Stimulated activated CD4-positive, alpha-beta T cell treated with anti-CD3 and anti-CD28 coated beads, Interleukin-4, amount 100 ng/mL, for 1 hour (primary cell): ENCODE results near the gene MYADML2.

Experiments
- DNase-seq: peaks from one replicate; pipeline ENCODE4 v3.0.0-alpha.2; 2020

Gene MYADML2

DNA sequence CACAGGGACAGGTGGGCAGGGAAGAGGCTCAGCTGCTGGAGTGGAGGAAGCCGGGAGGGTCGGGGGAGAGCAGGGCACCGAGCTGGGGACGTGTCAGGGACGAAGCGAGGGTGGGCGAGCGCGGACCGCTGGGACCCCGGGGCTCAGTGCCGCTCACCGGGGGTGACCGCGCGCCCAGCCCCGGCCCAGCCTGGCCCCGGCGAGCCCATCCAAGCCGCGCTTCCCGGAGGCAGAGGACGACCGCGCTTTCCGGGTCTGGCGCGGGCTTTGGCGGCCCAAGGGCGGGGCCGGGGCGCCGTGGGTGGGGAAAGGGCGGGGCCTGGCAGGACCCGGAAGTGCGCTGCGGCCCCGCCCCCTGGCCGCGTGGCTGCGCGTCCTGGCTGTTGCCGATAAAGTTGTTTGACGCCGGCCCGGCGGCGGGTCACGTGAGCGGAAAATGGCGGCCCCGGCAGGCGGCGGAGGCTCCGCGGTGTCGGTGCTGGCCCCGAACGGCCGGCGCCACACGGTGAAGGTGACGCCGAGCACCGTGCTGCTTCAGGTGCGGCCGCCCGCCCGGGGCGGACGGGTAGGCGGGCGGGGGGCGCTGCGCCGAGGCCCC lies 30.3 kb upstream of the MYADML2 start, which contains the start of gene ASPSCR1:
Gene ASPSCR1, plus strand, starts transcription at position 419 of the 598 bp plus-strand sequence. Its CDS starts 18 bp downstream, at position 437.
- peak; percentile 92 for DNase-seq

DNA sequence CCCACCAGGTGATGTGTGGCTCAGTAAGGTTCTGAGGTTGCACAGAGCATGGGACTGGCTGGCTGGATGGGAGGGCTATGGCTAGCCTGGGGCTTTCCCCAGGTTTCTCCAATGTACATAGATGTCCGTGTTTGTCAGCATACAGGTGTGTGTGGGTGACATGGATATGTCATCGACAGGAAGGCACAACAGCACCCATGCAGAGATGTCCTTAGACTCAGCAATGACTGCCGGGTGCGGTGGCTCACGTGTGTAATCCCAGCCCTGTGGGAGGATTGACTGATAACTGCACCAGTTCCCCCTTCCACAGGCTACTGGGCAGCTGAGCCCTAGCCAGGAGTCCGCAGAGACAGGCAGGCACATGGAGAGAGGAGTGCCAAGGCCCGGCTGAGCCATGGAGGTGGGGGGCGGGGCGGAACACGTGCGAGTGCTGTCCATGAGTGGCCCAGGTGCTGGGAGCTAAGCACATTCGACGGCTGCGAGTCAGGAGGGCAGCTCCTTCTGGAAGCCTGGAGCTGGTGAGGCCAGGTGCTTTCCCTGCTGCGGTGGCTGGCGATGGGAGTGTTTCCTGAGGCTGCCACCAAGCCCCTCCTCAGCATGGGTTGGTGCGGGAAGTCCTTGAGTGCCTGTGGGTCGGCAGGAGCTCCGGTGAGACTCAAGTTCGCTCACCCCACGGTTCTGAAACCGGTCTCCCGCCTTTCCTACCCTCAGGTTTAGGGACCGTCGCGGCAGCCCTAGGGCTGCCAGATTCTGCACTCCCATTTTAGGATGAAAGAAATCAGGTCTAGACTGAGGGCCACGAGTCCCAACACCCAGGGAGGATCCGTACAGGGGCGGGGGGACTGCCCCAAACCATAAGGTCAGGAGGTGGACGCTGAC lies 29.5 kb upstream of the MYADML2 start:
- DNase-seq = peak; percentile 53

DNA sequence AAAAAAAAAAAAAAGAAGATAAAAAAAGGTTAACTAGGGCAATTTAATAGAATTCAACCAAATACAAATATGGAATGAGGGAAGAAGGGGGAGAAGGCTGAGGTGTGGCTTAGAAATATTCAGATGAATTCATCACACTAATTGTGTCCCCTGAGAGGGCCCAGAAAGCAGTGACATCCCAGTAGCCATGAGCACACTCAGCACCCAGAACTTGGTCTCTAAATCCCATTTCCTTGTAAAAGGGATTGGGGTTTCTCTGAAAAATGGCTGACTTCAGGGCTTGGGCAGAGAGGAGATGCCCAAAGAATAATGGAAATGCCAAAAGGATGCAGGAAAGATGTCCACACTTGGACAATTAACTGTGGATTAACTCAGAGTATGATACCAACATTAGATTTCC lies 26.4 kb upstream of the MYADML2 start:
- no peak for DNase-seq

DNA sequence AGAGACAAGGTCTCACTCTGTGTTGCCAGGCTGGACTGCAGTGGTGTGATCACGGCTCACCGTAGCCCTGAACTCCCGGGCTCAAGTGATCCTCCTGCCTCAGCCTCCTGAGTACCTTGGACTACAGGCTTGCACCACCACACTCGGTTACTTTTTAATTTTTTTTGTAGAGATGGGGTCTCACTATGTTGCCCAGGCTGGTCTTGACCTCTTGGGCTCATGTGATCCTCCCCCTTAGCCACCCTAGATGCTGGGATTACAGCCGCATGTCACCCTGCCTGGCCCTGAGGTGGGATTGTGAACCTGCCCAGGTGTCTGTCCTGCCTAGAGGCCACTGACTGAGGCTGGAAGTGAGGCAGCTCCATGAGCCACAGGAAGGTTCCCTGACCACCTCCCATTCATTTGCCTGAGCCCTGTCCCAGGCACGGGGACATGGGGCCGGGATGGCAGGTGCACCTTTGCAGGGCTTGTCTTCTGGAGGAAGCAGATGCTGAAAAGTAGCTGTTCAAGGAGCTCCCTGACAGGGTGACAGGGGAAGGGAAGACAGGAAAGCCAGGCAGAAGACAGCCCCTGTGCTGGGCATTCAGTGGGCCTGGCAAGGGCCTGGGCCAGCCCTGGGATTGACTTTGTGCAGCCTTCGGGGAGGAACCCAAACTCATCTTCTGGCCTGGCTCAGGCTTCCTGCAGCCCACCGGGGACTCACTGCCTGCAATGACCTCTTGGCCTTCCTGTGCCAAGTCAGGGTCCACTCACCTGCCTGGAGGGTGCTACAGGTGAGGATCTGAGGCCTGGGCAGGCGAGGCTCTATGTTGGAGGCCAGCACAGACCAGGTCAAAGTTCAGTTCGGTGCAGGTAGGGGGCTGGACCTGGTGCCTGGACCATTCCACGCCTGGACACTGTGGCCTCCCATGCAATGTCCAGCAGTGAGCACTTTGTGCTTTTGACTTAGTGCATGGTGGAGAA lies 22.1 kb upstream of the MYADML2 start:
- DNase-seq = no peak

DNA sequence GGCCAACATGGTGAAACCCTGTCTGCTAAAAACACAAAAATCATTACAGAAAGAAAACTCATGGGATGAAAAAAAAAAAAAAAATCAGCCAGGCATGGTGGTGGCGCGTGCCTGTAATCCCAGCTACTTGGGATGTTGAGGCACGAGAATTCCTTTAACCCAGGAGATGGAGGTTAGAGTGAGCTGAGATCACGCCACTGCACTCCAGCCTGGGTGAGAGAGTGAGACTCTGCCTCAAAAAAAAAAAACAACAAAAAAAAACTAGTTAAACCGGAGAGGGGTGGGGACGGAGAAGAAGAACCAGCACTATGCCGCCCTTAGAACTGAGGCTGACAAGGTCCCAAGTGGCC lies 21.3 kb upstream of the MYADML2 start:
- no peak for DNase-seq

DNA sequence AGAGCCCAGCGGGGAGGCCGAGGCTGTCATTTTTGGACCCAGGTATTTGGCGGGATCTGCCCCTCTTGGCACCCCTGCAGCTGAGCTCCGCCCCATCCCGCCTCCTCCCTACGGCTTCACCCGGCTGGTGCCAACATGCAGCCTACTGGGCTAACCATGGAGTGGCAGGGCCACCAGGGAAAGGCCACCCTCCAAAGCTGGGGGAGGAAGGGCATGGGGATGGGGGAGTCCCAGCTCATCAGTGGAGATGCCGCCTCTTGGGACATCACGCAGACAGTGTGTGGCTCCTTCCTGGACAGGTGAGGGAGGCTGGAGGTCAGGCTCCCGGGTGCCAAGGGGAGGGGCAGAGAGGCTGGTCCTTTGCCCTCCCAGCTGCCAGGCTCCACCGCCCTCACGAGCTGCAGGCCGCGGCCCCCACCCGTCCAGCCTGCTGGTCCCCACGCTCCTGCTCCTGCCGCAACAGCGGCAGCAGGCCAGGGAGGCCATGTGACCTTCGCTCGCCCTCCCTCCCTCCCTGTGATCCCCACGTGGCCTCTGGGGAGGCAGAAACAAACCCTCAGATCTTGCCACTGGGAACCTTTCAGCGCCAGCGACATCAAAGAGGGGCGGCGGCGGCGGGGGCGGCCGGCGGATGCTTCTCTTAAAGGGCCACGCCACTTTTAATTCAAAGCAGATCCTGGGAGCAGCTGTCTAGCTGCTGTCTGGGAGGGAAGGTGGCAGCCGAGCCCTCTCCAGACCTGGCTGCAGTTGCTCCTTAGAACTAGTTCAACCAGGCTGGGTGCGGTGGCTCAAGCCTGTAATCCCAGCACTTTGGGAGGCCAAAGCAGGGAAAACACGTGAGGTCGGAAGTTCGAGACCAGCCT lies 20.7 kb upstream of the MYADML2 start:
- peak; percentile 89 for DNase-seq

DNA sequence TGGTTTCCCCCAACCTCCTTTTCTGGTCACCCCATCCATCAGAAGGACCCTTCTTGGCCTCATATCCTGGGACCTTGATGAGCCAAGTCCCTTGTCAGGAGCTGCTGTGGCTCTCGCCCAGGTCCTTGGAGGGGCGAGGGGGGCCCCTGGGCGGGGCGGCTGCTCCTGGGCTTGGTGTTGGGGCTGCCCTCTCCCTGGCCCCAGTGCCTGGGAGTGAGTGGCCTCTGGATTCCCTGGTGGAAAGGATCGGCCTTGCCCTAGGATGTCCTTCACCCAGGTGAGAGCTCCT lies 20.2 kb upstream of the MYADML2 start:
- no peak for DNase-seq

DNA sequence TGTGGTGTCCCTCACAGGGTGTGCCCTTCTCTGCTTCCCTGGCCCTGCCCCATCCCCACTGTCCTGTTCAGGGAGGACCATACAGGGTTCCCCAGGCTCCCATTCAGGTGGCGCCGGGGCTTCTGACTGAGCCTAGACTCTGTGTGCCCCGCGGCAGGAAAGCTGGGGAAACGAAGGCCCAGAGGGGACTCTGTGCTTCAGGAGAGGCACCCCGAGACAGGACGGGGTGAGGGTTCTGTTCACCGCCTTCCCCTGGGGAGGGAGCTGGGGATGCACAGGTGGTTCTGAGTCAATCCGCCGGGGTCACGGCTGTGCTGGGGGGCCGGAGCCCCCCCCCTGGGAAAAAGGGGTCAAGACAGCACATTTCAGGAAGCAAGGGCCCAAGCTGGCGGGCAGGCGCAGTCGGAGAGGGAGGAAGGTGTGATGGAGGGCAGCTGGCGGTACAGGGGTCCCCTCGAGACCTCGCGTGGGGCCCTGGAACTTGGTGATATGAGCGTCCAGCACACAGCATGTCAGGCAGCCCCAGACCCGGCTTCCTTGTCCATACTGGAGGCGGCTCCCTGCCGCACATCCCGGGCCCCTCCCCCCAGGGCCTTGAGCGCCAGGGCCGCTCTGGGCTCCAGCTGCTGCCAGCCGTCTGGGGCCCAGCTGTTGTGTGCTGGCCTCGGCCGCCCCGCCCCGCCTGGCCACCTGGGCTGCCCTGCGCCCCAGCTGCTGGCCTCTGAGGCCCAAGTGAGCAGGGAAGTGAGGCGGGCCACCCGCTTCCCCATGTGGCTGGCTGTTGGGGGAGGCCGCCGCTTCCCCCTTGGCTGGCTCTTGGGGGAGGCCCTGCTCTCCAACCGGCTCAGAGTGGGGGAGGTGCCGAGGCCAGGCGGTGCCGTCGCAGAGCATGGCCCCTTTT lies 19.6 kb upstream of the MYADML2 start:
- no peak for DNase-seq

DNA sequence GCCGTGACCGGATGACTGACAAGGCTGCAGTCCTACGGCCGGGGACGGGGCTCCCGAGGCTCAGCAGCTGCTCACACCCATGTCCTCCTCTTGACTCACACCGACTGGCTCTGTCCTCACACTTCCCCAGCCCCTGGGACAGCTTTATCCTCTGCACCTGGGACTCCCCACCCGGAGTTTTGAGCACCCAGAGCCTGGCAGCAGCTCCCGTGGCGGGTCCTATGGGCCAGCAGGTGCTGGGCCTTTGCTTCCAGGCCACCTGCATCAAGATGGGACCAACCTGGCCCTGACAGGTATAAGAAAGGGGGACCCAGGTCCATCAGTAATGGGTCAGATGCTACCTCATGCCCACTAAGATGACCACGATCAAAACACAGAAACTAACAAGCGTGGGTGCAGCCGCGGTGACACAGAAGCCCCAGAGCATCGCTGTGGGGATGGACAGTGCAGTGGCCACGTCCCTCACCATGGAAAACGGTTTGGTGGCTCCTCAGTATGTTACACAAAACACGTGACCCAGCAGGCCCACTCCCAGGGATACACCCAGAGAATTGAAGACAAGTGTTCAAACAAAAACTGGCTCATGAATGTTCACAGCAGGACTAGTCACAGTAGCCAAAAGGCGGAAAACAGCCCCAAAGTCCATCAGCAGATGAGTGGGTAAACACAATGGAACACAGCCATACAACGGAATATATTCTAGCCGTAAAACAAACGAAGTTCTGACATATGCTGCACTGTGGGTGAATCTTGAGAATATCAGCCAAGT lies 17.2 kb upstream of the MYADML2 start:
- no peak for DNase-seq

DNA sequence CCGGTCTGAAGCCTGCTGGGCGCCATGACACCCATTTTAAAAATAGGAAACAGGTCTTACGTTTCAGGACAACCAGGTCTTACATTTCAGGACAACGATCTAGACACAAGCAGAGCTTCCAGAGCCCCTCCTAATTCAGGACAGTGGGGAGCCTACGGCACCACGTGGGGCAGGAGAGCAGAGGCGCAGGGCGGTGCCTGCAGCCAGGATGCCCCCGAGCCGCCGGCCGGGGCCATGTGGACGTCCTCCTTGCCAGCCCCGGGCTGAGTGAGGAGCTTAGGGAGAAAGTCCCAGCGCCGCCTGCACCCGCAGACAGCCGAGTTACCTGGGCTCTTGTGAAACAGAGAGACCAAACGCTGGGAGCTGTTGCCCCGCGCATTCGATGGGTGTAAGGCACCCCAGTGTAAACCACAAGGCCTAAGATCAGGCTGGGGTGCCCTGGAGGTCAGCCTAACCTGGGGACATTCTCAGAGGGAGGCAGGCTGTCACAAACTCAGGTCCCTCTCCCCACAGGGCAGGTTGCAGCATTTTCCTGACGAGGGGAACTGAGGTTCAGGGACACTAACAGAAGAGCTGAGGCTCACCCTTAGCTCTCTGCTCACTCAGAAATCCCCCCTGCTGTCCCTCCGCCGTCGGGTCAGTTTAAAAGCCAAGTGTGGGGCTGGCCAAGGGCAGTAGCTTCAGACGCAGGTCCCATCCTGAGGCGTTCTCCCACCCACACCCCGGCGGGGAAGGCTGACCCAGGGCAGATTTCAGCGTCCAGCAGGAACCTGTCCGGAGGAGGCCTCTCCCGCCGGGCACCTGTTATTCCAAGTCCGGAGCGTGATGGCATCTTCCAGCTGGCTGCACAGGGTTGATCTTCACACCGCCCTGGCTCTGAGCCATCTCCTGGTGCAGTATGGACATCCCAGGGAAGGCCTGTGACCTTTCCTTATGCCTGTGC lies 15.7 kb upstream of the MYADML2 start:
- no peak for DNase-seq

DNA sequence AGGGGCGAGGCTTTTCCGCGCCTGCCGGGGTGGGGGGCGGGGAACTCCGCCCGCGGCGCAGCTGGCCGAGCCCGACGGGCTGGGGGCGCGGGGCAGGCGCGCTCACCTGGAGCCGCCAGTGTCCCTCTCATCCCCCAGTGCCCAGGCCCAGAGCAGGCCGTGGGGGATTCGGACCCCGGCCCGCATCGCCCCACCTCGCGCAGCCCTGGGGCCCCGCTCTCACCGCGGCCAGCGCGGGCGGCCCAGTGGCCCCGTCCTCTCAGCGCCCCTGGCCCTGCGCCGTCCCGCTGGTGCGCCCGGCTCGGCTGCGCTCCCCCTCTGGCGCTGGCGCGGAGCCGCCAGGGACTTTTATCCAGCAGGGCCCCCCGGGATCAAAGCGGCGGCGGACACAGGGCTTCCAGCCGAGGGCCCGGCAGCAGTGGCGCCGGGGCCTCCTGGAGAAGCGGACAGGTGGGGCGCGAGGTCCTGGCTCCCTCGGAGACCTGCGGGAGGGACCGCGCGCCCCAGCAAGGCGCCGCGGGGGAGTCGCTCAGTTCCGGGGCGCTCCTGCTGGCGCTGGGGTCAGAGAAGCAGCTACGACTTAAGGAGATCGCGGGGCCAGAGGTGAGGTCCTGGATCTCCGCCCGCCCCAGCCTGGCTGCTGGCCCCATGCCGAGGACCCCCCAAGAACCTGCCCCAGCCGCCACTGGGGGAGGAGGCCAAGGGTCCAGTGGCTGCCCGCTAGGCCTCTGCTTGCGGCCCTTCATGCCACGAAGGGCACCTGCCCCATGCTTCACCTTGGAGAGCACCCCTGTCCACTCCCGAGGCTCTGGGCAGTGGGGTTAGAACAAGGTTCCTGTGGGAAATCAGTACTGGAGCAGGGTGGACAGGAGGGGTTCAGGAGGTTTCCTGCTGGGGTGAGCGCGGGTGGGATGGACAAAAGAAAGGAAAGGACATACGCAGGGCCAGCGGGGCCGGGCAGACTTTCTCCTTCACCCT lies 14.8 kb upstream of the MYADML2 start:
- DNase-seq = no peak

DNA sequence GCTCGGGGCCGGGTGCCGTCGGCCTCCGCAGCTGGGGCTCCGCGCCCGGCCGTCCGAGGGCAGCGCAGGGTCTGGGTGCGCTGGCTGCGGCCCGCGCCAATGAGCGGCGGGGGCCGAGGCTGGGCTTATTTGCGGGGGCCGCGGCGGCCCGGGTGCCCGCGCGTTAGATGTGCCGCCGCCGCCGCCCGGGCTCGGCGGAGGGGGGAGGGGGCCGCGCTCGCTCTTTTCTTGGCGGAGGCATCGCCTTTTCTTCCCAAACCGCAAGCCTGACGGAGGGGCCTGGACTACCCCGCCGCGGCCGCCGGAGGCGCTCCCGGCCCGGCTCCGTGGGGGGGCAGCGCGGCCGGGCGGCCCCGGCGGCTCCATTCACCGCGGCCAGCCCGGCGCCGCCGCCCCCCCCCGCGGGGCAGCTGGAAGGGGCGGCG lies 14.1 kb upstream of the MYADML2 start, which contains the start of gene NOTUM:
Gene NOTUM, minus strand, starts transcription at position 101 of the 425 bp plus-strand sequence. CDS start 278 bp downstream, outside the sequence.
- DNase-seq = no peak

DNA sequence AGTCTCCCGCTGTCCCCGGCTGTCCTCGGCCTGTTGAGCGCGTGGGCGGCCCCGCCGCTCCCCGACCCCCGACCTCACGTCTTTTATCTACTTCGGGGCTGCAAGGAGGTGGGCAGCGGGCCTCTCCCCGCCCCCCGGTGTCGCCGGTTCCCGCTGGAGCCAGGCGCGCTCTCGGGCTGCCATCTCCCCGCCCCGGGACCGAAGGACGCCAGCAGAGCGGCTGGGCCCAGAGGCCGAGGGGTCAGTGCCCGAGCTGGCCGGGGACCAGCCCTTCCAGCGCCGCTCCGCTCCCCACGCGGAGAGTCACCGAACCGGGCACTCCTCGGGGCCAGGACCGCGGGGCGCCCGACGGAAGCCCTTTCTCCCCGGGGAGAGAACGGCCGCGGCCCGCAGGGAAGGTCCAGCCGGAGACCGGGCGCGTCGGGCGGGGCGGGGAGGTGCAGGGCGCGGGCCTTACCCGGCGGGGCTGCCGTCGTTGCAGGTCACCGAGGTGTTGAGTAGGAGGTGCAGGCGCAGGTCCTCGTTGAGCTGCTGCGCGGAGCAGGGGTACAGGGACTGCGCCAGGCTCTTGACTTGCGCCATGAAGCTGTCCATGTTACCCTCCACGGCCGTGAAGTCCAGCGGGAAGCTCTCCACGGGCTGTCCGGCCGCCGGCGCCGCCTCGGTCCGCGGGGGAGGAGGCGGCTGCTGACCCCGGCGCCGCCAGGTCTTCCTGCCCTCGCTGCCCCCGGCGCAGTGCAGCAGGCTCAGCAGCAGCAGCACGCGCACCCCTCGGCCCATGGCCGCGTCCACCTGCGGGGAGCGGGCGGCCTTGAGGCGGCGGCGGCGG lies 13.3 kb upstream of the MYADML2 start:
- DNase-seq = no peak

DNA sequence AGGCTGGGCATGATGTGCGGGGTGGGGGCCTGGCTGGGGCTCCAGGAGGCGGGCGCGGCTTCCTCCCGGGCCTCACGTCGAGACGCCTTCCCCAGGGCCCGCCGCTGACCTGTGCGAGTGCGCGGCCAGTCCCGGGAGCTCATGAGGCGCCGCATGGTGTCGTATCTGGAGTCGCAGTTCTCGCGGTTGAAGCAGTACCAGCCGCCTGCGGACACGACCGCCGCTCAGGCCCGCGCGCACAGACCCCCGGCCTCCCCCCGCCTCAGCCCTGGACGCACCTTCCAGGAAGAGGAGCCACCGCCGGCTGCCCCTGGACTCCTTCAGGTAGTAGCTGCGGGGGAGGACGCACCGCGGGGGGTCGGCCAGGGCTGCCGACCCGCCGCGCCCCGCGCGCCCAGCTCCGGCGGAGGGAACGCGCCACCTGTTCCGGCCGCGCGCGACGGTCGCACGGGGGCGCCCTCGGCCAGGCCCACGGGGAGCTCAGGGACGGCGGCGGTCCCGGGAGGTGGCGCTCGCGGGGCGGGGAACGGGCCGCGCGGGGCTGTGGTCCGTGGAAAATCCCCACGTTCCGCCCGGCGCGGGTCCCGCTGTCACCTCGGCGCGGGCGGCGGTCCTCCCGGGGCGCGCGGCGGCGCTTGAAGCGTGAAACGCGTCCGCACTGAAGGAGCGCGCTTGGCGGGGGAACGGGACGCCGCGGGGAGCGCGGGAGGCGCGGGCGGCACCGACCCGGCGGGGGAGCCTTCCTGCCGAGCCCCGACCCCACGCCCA lies 12.5 kb upstream of the MYADML2 start:
- peak; percentile 84 for DNase-seq

DNA sequence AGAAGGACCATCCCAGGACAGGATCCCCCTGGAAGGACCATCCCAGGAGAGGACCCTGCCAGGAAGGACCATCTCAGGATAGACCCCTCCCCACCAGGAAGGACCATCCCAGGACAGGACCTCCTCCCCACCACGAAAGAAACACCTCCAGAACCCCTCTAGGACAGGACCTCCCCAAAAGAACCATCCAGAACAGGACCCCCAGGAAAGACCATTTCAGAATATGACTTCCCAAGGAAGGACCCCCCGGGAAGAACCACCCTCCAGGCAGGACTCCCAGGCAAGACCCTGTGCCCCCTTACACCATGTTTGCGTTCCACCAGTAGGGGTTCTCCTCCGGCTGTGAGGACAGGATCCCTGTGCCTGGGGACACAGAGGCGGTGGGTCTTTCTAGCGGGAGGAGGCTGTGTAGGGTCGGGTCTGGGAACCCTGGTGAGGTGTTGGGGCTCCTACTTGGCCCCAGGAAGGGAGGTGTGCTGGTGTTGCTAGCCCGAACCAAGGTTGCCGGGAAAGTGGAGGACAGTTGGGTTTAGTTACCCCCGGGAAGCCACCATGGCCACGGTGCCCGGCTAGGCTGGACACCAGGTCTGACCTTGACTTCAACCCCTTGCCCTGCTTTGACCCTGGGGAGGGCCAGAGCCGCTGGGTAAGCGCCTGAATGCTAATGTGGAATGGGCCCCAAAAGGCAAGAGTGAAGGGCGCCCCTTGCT lies 11.8 kb upstream of the MYADML2 start:
- no peak for DNase-seq
